ENCODE measurements around the gene PLEK.

DNA sequence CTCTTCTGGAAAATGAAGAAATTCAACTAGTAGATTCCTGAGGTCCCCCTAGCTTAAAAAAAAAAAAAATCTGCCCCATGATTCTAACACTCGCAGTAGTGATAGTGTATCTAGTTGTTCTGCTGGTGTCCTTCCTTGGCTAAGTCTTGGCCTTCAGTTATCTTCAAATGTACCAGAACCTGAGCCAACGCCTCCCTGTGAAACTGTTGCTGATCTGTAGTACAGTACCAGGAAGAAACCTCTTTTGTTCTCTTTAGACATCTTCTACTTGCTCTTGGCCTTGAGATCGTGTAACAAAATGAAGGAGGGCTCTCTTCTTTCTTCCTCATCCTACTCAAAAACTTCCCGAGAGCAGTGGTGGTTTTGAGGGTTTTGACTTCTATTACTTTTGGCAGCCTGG is 31.0 kb downstream of the PLEK start:
- TF ChIP-seq, protein P1, sequence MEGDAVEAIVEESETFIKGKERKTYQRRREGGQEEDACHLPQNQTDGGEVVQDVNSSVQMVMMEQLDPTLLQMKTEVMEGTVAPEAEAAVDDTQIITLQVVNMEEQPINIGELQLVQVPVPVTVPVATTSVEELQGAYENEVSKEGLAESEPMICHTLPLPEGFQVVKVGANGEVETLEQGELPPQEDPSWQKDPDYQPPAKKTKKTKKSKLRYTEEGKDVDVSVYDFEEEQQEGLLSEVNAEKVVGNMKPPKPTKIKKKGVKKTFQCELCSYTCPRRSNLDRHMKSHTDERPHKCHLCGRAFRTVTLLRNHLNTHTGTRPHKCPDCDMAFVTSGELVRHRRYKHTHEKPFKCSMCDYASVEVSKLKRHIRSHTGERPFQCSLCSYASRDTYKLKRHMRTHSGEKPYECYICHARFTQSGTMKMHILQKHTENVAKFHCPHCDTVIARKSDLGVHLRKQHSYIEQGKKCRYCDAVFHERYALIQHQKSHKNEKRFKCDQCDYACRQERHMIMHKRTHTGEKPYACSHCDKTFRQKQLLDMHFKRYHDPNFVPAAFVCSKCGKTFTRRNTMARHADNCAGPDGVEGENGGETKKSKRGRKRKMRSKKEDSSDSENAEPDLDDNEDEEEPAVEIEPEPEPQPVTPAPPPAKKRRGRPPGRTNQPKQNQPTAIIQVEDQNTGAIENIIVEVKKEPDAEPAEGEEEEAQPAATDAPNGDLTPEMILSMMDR (IDR thresholded peaks at IDR 0.05; ENCODE audit: poor library complexity): no peak
- TF ChIP-seq EZH2 (IDR thresholded peaks at IDR 0.05; ENCODE audit: borderline replicate concordance): no peak
- no peak for TF ChIP-seq EZH2phosphoT487 (IDR thresholded peaks at IDR 0.05; ENCODE audit: low read depth, severe bottlenecking, unreplicated experiment)

Measured in hepatocyte (in vitro differentiated cells).